ENCODE measurements around the gene PMP22.
A peak's percentile ranks its signal among the peaks of the same experiment; 100 is the strongest.

The PMP22 gene
- total RNA-seq: 6.3 to 129 (median 45.8) reads per million in 18 experiments

DNA sequence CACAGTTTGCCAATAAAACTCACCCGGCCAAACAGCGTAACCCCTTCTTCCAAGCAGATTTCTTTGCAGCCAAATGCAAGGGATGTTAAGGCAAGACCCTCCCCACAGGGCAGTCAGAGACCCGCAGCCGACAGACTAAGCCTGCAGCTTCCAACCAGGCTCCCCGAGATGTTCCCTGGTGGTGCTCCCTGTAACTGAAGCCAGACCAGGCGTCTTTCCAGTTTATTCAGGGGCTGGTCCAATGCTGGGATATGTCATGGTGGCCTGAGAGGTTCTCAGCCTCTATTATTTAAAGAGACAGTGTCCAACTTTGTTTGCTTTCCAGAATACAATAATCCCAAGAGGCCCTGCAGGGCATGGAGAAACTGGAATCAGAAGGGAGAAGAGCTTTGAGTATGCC lies at the start of gene PMP22:
TSS of gene PMP22 (minus strand) at position 196 of the 400 bp plus-strand sequence. CDS start 4,599 bp downstream, outside the sequence.
- no peak for DNase-seq

GRCh38 chr17:15311996-15312395 lies 46.9 kb upstream of the PMP22 start:
- no peak for DNase-seq

DNA sequence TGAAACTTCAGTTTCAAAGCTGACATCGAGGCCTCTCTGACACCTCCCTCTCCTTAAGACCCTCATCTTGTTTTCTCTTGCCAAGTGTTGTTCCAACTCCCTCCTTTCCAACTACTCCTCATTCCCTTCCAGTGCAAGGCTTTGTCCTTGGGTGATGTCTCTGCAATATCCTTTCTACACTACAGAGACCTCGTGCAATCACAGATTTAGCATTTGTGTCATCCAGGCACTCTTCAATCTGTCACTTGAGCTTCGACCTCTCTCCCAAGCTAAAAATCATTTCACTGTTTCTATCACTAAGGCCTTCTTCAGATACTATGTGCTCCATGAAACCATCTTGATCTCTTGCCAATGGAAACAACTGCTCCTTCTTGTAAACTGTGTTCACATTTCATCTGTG lies 44.7 kb upstream of the PMP22 start:
- no peak for DNase-seq

DNA sequence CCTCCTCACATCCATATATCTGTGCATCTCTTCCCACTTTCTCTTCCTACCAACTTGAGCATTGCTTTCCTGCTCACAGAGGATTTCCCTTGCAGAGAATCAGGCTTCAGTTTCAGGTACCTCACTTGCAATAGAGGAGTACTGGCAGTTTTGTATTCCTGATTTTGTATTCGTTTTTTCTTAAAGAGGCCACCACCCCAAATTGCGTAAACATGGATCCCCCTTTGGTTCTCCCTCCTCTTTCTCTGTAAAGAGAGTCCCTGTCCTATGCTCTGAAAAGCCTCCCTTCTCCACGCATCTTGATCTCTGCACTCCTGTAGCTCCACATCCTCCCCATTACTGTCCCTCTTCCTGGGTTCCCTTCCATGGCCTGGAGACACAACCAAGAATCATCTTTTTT lies 44.1 kb upstream of the PMP22 start:
- DNase-seq: no peak

- no peak for DNase-seq
Observed at GRCh38 chr17:15308758-15309157, 43.6 kb upstream of the PMP22 start.

GRCh38 chr17:15307710-15308111 lies 42.6 kb upstream of the PMP22 start:
- no peak for DNase-seq

DNA sequence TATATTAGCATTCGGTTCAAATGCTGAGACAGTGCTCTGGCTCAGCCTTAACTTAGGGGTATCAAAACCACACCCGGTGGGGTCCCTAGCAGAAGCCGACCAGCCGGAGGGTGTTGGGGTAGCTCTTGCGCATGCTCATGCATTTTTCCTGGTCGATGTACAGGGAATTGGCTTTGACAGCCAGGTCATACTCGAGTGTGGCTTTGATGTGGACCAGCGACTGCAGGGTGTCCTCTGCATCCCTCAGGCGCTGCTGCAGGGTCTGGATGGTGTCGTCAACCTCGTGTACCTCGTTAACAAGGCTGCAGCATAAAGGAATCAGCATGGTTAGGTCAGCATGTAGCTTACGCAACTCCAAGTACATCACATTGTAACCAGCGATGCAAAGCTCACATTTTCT lies 38.7 kb upstream of the PMP22 start:
- no peak for DNase-seq

GRCh38 chr17:15303268-15303667 lies 38.1 kb upstream of the PMP22 start:
- DNase-seq: no peak

DNA sequence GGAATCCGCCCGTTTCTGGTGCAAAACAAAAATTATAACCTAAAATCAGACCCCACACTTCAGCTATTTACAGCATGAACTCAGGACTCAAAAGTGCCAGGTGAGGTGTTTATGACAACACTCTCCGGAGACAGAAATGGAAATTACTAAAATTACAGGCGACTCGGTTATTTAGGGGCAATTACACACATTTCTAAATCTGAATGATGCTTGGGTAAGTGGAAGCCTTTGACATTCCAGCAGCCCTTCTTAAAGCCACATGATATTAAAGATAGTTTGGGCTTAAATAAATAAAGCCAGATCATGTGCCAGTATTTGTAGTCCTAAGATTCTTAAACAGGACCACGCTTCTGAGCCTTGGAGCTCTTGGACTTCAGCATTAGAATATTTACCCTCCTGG lies 36.7 kb upstream of the PMP22 start:
- no peak for DNase-seq

- no peak for DNase-seq
Observed at GRCh38 chr17:15298176-15298575, 33.0 kb upstream of the PMP22 start.

GRCh38 chr17:15293558-15293957 lies 28.4 kb upstream of the PMP22 start:
- no peak for DNase-seq

- no peak for DNase-seq
Observed at GRCh38 chr17:15291674-15292361, 26.7 kb upstream of the PMP22 start.

GRCh38 chr17:15290605-15291004 lies 25.5 kb upstream of the PMP22 start:
- DNase-seq: no peak

DNA sequence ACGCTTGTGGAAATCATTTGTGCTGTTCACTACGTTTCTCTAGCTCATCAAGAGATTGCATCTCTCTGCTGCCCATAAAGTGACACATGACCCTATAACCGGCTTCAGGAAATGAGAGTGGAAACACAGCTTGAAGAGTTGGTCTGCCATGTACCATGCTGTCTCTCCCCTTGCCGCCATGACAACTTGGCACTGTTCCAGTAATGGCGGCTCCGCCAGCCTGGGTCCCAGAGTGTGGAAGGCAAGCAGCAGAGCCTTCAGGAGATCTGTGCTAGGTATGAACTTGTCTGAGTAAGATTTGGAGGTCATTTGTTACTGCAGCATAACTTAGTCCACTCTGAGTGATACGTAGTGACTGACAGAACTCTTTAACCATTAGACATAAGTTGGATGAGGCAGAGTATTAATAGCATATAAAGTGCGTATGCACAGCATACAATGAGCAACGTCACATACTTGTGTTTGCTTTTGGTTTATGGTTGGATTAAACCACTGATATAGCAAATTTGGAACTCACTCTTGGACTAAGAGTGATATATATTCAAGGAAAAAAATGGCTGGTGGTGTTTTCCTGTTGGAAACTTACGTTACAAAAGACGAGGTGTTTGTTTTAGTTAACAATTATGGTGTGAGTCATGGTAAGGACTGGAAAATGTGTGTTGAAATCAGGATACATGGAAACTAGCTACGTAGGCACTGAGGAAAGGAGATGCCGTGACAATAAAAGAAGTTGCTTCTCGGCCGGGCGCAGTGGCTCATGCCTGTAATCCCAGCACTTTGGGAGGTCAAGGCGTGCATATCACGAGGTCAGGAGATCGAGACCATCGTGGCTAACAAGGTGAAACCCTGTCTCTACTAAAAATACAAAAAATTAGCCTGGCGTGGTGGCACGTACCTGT lies 24.4 kb upstream of the PMP22 start:
- no peak for DNase-seq

DNA sequence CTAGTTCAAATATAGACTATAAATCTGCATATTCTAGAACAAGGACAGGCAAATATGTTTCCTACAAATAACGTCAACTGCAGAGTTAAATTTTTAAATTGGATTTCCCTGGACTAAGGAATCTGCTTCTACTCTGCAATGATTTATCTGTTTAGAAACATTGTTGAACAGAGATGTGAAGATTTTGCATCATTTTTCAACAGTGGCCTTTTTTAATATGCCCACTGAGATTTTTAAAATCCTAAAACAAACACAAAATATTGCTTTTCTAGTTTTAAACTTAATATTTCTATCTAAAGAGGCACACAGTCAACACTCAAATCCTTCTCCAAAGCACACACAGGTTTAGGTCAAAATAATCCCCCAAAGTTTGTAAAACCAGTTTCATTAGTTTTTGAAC lies 23.7 kb upstream of the PMP22 start:
- no peak for DNase-seq

DNA sequence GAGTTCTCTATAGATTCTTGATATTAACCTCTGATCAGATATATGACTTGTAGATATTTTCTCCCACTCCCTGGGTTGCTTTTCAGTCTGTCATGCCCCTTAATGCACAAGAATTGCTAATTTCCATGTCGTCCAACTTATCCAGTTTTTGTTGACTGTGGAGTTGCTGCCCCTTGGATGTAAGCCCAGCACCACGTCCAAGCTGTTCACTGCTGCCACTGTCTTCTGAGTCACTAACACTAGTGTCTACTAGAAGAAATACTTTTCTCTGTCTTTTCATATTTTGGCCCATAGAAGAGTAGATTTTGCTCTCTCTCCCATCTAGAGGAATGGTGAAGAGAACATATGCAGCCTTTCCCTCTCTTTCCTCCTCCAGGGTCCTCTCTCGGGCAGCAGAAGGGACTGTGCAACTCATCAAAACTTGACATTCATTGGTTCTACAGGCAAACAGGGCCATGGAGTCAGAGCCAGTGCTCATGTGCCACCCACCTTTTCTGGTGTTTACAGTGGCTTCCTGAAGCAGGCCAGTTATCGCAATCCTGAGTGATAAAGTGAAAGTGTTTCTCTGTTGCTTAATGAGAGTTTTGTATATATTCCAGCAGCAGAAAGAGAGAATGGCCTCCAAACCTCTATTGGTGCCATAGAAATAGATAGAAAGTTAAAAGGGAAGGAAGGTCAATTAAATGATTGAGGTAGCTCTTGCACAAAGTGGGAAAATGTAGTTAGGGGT lies 22.6 kb upstream of the PMP22 start:
- no peak for DNase-seq

GRCh38 chr17:15285466-15285865 lies 20.3 kb upstream of the PMP22 start:
- DNase-seq: no peak

DNA sequence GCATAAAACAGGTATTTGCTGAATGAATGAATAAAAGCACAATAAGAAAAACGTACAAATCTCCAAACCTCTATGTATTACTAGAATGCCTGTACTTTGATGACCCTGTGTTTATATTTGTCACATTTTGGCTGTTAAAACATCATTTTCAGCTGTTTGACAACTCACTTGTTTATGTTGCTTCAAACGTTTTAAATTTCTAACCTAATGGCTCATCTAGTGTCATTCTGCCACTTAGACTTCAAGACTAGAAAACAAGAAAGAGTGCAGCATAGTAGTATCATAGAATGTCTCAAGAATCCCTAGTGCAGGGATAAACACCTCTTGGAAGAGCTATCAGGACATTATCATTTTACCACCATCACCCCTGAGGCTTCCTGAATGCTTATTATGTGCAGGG lies 19.4 kb upstream of the PMP22 start:
- DNase-seq: no peak

GRCh38 chr17:15284107-15284506 lies 19.0 kb upstream of the PMP22 start:
- no peak for DNase-seq

DNA sequence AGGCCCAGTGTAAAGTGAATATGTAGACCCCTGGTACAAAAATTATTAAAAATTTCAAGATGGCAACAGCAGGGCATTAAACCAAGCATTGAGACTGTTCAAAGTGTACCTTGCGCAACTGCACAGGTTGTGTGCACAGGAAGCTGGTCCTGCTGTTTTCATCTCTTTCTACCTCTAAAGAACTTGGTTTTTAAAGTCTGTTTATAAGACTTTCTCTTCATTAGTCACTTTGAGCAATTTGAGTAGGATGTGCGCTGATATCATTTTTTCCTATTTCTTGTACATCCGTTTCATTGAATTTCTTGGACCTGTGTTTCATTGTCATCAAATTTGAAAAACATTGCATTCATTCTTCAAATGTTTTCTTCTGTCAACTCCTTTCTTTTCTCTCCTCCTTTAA lies 16.8 kb upstream of the PMP22 start:
- DNase-seq: no peak

- DNase-seq: peak; percentile 30 to 36
Observed at GRCh38 chr17:15278924-15279477, 13.9 kb upstream of the PMP22 start.

DNA sequence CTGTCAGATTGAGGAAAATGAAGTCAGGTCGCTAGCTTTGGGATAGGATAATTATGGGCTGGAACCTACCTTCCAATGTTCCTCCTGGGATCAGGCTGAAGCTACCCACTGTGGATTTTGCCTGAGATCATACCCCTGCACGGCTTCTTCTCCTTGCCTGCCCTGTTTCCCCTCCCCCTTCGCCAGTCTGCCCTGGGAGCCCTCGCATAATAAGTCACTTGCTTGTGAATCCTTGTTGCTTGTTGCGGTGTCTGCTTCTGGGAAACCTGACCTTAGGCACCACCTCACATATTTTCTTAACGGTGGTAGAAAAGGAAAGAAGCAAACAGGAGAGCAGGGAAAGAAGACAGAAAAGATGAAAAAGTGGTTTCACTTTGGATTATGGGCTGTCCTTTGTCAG lies 13.3 kb upstream of the PMP22 start:
- no peak for DNase-seq

GRCh38 chr17:15274017-15274416 lies 8.9 kb upstream of the PMP22 start:
- no peak for DNase-seq

Data from inflammatory macrophage (primary cell).